Effector CD8-positive, alpha-beta T cell (primary cell): ENCODE measurements around the gene LIPE.

Source experiments
- DNase-seq: peaks from one replicate; lab custom pipeline; 2025; lab: John Stamatoyannopoulos, UW

LIPE gene

GRCh38 chr19:42378225-42379215, 48.7 kb downstream of the LIPE start:
- DNase-seq: no peak

- no peak for DNase-seq
Observed at GRCh38 chr19:42376177-42376555, 51.0 kb downstream of the LIPE start.

GRCh38 chr19:42375415-42376176, 51.6 kb downstream of the LIPE start:
- DNase-seq: no peak

GRCh38 chr19:42374826-42375376, 52.3 kb downstream of the LIPE start:
- DNase-seq: no peak

GRCh38 chr19:42370626-42371175, 56.5 kb downstream of the LIPE start:
- DNase-seq: no peak

GRCh38 chr19:42370068-42370520, 57.1 kb downstream of the LIPE start:
- DNase-seq: no peak

- no peak for DNase-seq
Observed at GRCh38 chr19:42369433-42370067, 57.6 kb downstream of the LIPE start.

- no peak for DNase-seq
Observed at GRCh38 chr19:42368765-42369164, 58.4 kb downstream of the LIPE start.

GRCh38 chr19:42368360-42368759, 58.8 kb downstream of the LIPE start:
- no peak for DNase-seq

GRCh38 chr19:42367929-42368328, 59.3 kb downstream of the LIPE start:
- DNase-seq: no peak

GRCh38 chr19:42366673-42367072, 60.5 kb downstream of the LIPE start:
- DNase-seq: no peak

GRCh38 chr19:42363614-42364346, 63.4 kb downstream of the LIPE start:
- no peak for DNase-seq

- DNase-seq: no peak
Observed at GRCh38 chr19:42362891-42363440, 64.2 kb downstream of the LIPE start.

- no peak for DNase-seq
Observed at GRCh38 chr19:42362342-42362741, 64.8 kb downstream of the LIPE start.

- no peak for DNase-seq
Observed at GRCh38 chr19:42361545-42361910, 65.7 kb downstream of the LIPE start.

- no peak for DNase-seq
Observed at GRCh38 chr19:42360787-42361544, 66.2 kb downstream of the LIPE start.

- no peak for DNase-seq
Observed at GRCh38 chr19:42357290-42357689, 69.9 kb downstream of the LIPE start.

GRCh38 chr19:42356686-42357085, 70.5 kb downstream of the LIPE start:
- DNase-seq: no peak

GRCh38 chr19:42355896-42356295, 71.3 kb downstream of the LIPE start:
- no peak for DNase-seq
